GM18526 (cell line): ENCODE data around the gene GMDS.

ENCODE experiments used
- POLR2A ChIP-seq: IDR thresholded peaks from 3 replicates; pipeline ENCODE4 v1.6.1; 2011; ENCODE audit not compliant: insufficient read length; ENCODE audit errors: extremely low read depth

GMDS gene

GRCh38 chr6:2037237-2037926 is 208.0 kb downstream of the GMDS start:
- no peak for TF ChIP-seq POLR2A

GRCh38 chr6:2036710-2037023 is 208.7 kb downstream of the GMDS start:
- TF ChIP-seq POLR2A = no peak

GRCh38 chr6:2035826-2036709 is 209.3 kb downstream of the GMDS start:
- TF ChIP-seq POLR2A = no peak

- no peak for TF ChIP-seq POLR2A
These were observed 210.4 kb downstream of the GMDS start for GRCh38 chr6:2035046-2035445.

- TF ChIP-seq POLR2A = no peak
These were observed 211.1 kb downstream of the GMDS start for GRCh38 chr6:2034256-2034655.

GRCh38 chr6:2033544-2033943 is 211.9 kb downstream of the GMDS start:
- TF ChIP-seq POLR2A = no peak

GRCh38 chr6:2030682-2031244 is 214.6 kb downstream of the GMDS start:
- no peak for TF ChIP-seq POLR2A

- no peak for TF ChIP-seq POLR2A
These were observed 215.5 kb downstream of the GMDS start for GRCh38 chr6:2029952-2030351.

GRCh38 chr6:2029130-2029794 is 216.1 kb downstream of the GMDS start:
- no peak for TF ChIP-seq POLR2A

- no peak for TF ChIP-seq POLR2A
These were observed 216.9 kb downstream of the GMDS start for GRCh38 chr6:2028457-2029038.

- no peak for TF ChIP-seq POLR2A
These were observed 219.3 kb downstream of the GMDS start for GRCh38 chr6:2026133-2026532.

- TF ChIP-seq POLR2A = no peak
These were observed 223.7 kb downstream of the GMDS start for GRCh38 chr6:2021713-2022125.

GRCh38 chr6:2020909-2021308 is 224.5 kb downstream of the GMDS start:
- TF ChIP-seq POLR2A = no peak

GRCh38 chr6:2019051-2019450 is 226.4 kb downstream of the GMDS start:
- TF ChIP-seq POLR2A = no peak

- TF ChIP-seq POLR2A = no peak
These were observed 229.4 kb downstream of the GMDS start for GRCh38 chr6:2016040-2016439.
